ENCODE data around the gene ANKRD40CL. TPM values are rescaled to one million over a fixed set of nuclear protein-coding genes. Genes with fewer than 3 reads are reported as not detected.

The ANKRD40CL gene
- polyA plus RNA-seq, 1 of the 3 experiments (the other 2 are of a cell fraction) = not detected

- TF ChIP-seq FOXM1 (IDR thresholded peaks at IDR 0.05; ENCODE audit: low read depth) (no peak), YY1 (IDR thresholded peaks at IDR 0.05; ENCODE audit: low read depth) (no peak), FOSL2 (IDR thresholded peaks at IDR 0.05; ENCODE audit: borderline replicate concordance, low read depth) (no peak), RXRA (IDR thresholded peaks at IDR 0.05; ENCODE audit: borderline replicate concordance, low read depth) (no peak), FOXJ3 (CRISPR knock-in tag; IDR thresholded peaks at IDR 0.05) (no peak), USF2 (IDR thresholded peaks at IDR 0.05; ENCODE audit: borderline replicate concordance, low read depth, low read length) (no peak), EZH2phosphoT487 (IDR thresholded peaks at IDR 0.05; ENCODE audit: borderline replicate concordance, low read depth) (no peak), EP300 (IDR thresholded peaks at IDR 0.05; ENCODE audit: borderline replicate concordance in 1 of 2, low read depth in 1 of 2, low read length in 1 of 2) (no peak), PBX3 (IDR thresholded peaks at IDR 0.05) (no peak), NRF1 (IDR thresholded peaks at IDR 0.05; ENCODE audit: low read depth, low read length) (no peak), RFX5 (IDR thresholded peaks at IDR 0.05; ENCODE audit: low read length) (no peak), MXI1 (IDR thresholded peaks at IDR 0.05; ENCODE audit: low read depth, low read length) (no peak), GATA2 (CRISPR knock-in tag; IDR thresholded peaks at IDR 0.05) (no peak)
- peak overlapping the region; percentile 60 for H2AFZ ChIP-seq (ENCODE audit: low read depth)
- no peak overlapping the region for H3K9ac ChIP-seq
- H3K4me2 ChIP-seq = no peak overlapping the region
- H3K4me3 ChIP-seq (ENCODE audit: low read depth in 2 of 2, low read length in 1 of 2) = no peak overlapping the region
- H3K9me2 ChIP-seq = no peaks in the 10 kb centered on the region
- no peaks in the 10 kb centered on the region for H3K79me2 ChIP-seq (ENCODE audit: insufficient read depth)
- no peaks in the 10 kb centered on the region for H3K9me3 ChIP-seq
- no peaks in the 10 kb centered on the region for H3F3A ChIP-seq (replicated peaks; ENCODE audit: insufficient read depth)
- no peaks in the 10 kb centered on the region for H3K4me1 ChIP-seq (ENCODE audit: control insufficient read depth in 1 of 2, insufficient read depth in 2 of 2, low read depth in 1 of 2, low read length in 1 of 2)
- no peaks in the 10 kb centered on the region for H3K36me3 ChIP-seq (replicated peaks in 1 of 2; ENCODE audit: control insufficient read depth in 1 of 2, insufficient read depth in 2 of 2, low read length in 1 of 2)
- H3K27me3 ChIP-seq (ENCODE audit: insufficient read depth) = no peaks in the 10 kb centered on the region
- ChIA-PET CTCF (interaction anchor here (0.8 to 10.4 kb wide), 9 partner anchors 8 to 167 kb away, joined by 3 to 520 read pairs (median 71); partner anchors contain the start of gene WFIKKN2), POLR2A (no interaction called here)
- no peaks in the 10 kb centered on the region for H4K20me1 ChIP-seq (ENCODE audit: insufficient read depth)
- DNase-seq = no peak
- WGBS (ENCODE audit: low lambda C conversion rate) = 75% methylated on average over 4 of the region's 7 CpGs
- H3K27ac ChIP-seq (ENCODE audit: low read depth in 2 of 2, low read length in 1 of 2) = no peak overlapping the region
These were observed 19.8 kb upstream of the ANKRD40CL start for GRCh38 chr17:50787106-50787505.

DNA sequence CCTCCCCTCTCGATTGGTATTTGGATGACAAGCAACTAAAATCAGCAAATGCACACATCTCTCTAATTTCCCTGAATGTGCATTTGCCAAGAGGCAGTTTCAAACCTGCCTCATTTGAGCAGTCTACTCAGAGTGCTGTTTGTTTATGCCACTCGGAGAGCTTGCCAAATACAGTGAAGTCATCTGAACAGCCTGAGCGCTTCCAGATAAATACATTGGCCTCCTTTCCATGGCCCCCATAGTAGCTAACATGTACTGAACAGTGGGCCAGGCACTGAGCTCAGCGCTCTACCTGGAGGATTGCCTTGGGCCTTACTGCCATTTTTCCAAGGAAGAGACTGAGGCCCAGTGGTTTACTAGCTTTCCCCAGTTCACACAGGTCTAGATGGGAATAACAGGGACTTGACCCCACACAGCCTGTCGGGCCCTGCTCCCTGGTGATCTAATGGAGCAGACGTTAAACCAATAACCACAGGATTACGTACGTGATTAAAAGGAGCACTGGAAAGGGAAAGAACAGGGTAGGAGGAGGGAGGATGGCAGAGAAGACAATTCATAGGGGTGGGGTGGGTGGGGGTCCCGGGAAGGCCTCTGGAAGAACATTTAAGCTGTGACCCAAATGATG lies 18.7 kb upstream of the ANKRD40CL start:
- no peak overlapping the region for H3K4me2 ChIP-seq
- no peak for DNase-seq
- TF ChIP-seq TEAD4 (IDR thresholded peaks at IDR 0.05; ENCODE audit: borderline replicate concordance, insufficient read depth) (no peak), YY1 (IDR thresholded peaks at IDR 0.05; ENCODE audit: low read depth) (no peak), PBX3 (IDR thresholded peaks at IDR 0.05) (no peak), CHD2 (IDR thresholded peaks at IDR 0.05; ENCODE audit: low read length, partially characterized antibody) (no peak), GATA2 (CRISPR knock-in tag; IDR thresholded peaks at IDR 0.05) (no peak), GABPA (IDR thresholded peaks at IDR 0.05; ENCODE audit: low read depth) (no peak), POLR2AphosphoS5 (IDR thresholded peaks at IDR 0.05; ENCODE audit: low read depth, low read length) (no peak), ELF1 (IDR thresholded peaks at IDR 0.05) (no peak)
- TF ChIP-seq, protein P1, sequence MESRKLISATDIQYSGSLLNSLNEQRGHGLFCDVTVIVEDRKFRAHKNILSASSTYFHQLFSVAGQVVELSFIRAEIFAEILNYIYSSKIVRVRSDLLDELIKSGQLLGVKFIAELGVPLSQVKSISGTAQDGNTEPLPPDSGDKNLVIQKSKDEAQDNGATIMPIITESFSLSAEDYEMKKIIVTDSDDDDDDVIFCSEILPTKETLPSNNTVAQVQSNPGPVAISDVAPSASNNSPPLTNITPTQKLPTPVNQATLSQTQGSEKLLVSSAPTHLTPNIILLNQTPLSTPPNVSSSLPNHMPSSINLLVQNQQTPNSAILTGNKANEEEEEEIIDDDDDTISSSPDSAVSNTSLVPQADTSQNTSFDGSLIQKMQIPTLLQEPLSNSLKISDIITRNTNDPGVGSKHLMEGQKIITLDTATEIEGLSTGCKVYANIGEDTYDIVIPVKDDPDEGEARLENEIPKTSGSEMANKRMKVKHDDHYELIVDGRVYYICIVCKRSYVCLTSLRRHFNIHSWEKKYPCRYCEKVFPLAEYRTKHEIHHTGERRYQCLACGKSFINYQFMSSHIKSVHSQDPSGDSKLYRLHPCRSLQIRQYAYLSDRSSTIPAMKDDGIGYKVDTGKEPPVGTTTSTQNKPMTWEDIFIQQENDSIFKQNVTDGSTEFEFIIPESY (IDR thresholded peaks at IDR 0.05; ENCODE audit: borderline replicate concordance, low read depth) = no peak
- TF ChIP-seq, protein P2, sequence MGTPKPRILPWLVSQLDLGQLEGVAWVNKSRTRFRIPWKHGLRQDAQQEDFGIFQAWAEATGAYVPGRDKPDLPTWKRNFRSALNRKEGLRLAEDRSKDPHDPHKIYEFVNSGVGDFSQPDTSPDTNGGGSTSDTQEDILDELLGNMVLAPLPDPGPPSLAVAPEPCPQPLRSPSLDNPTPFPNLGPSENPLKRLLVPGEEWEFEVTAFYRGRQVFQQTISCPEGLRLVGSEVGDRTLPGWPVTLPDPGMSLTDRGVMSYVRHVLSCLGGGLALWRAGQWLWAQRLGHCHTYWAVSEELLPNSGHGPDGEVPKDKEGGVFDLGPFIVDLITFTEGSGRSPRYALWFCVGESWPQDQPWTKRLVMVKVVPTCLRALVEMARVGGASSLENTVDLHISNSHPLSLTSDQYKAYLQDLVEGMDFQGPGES (IDR thresholded peaks at IDR 0.05; ENCODE audit: low read depth, low read length) = no peak

More for the DNA sequence above, 18.7 kb upstream of the ANKRD40CL start:
- no peaks in the 10 kb centered on the region for H3K9me2 ChIP-seq
- CTCF ChIA-PET = interaction anchor here (1.3 to 10.4 kb wide), 9 partner anchors 9 to 239 kb away, joined by 4 to 520 read pairs (median 73); partner anchors contain the start of genes ANKRD40CL, SPATA20 and WFIKKN2
- H3K36me3 ChIP-seq (replicated peaks in 1 of 2; ENCODE audit: control insufficient read depth in 1 of 2, insufficient read depth in 2 of 2, low read length in 1 of 2) = no peaks in the 10 kb centered on the region
- no peaks in the 10 kb centered on the region for H3F3A ChIP-seq (replicated peaks; ENCODE audit: insufficient read depth)
- no peaks in the 10 kb centered on the region for H3K9me3 ChIP-seq
- H3K27ac ChIP-seq (ENCODE audit: low read depth in 2 of 2, low read length in 1 of 2) = no peak overlapping the region
- H4K20me1 ChIP-seq (ENCODE audit: insufficient read depth) = no peaks in the 10 kb centered on the region
- H3K9ac ChIP-seq = no peak overlapping the region
- H3K79me2 ChIP-seq (ENCODE audit: insufficient read depth) = no peaks in the 10 kb centered on the region
- H3K4me1 ChIP-seq (ENCODE audit: control insufficient read depth in 1 of 2, insufficient read depth in 2 of 2, low read depth in 1 of 2, low read length in 1 of 2) = no peaks in the 10 kb centered on the region
- H2AFZ ChIP-seq (ENCODE audit: low read depth) = no peak overlapping the region
- WGBS (ENCODE audit: low lambda C conversion rate) = 76% methylated on average over 9 of the region's 9 CpGs
- no peaks in the 10 kb centered on the region for H3K27me3 ChIP-seq (ENCODE audit: insufficient read depth)
- POLR2A ChIA-PET = interaction anchor here (1.3 kb wide), 1 partner anchor 171 kb away, joined by 3 read pairs; no protein-coding TSS in a partner anchor
- no peak overlapping the region for H3K4me3 ChIP-seq (ENCODE audit: low read depth in 2 of 2, low read length in 1 of 2)
